Esophagus muscularis mucosa (tissue), 4 donors: ENCODE results near the gene KIF19. TPM values are rescaled to one million over a fixed set of nuclear protein-coding genes. Genes with fewer than 3 reads are reported as not detected.

ENCODE experiments used
- DNase-seq: peaks from one replicate; pipeline ENCODE4 v3.0.0-alpha.2; 2017; ENCODE audit errors: extremely low spot score
- H3K27ac ChIP-seq, 4 donors: fragments of 200-600 bp; sonication (generic); replicated peaks in 1 of 4; 1 replicate in 3 of 4; 2 replicates in 1 of 4; pipeline ENCODE4 v1.5.1; 2016 to 2019; ENCODE audit warnings: mild to moderate bottlenecking in 1 of 4
- H3K27me3 ChIP-seq, 4 donors: fragments of 200-600 bp; sonication (generic); one replicate each; pipeline versions ENCODE4 v1.5.1 to v1.6.0; 2016 to 2019
- H3K36me3 ChIP-seq, 4 donors: fragments of 200-600 bp; sonication (generic); one replicate each; pipeline ENCODE4 v1.5.1; 2016 to 2019
- H3K4me1 ChIP-seq, 4 donors: fragments of 200-600 bp; sonication (generic); one replicate each; pipeline ENCODE4 v1.5.1; 2016 to 2019
- H3K4me3 ChIP-seq, 4 donors: fragments of 200-600 bp; sonication (generic); 1 replicate in 2 of 4; 2 replicates in 2 of 4; pipeline ENCODE4 v1.5.1; 2016 to 2019; ENCODE audit warnings: mild to moderate bottlenecking in 4 of 4, moderate library complexity in 1 of 4
- H3K9me3 ChIP-seq, 4 donors: fragments of 200-600 bp; sonication (generic); 1 replicate in 3 of 4; 2 replicates in 1 of 4; pipeline ENCODE4 v1.5.1; 2016 to 2019
- EP300 ChIP-seq: sonication (generic); formaldehyde crosslinking; IDR thresholded peaks from one replicate; pipeline ENCODE4 v1.6.1; 2017; ENCODE audit warnings: antibody characterized with exemption
- POLR2A ChIP-seq: fragments of 450-650 bp; IDR thresholded peaks from one replicate; pipeline ENCODE4 v1.6.1; 2017; ENCODE audit warnings: antibody characterized with exemption, moderate library complexity, mild to moderate bottlenecking, low read depth
- POLR2AphosphoS5 ChIP-seq, 2 donors: sonication (generic); formaldehyde crosslinking; IDR thresholded peaks; one replicate each; pipeline ENCODE4 v1.6.1; 2017; ENCODE audit warnings: antibody characterized with exemption in 2 of 2
- WGBS: methylation state at CpG from one replicate; pipeline ENCODE4 v1.1.5; 2018; 5-methylcytosine and 5-hydroxymethylcytosine counted together
- intact Hi-C: fragments of 100-400 bp; cut with DNase I; formaldehyde crosslinking; loops from one replicate; pipeline ENCODE4 v1.15.1; 2023
- total RNA-seq, 4 donors: library from RNA; depleted of rRNA; stranded (reverse); fragments of >200 nt; gene quantifications; one replicate each; pipeline versions ENCODE4 v1.1.0 to v1.2.1, GENCODE V29; 2016
- TF ChIP-seq, protein P1 (sequence below), 3 experiments: fragments of 200-600 bp in 2 of 3; fragments of 450-650 bp in 1 of 3; sonication (generic) in 2 of 3; IDR thresholded peaks; one replicate each; pipeline ENCODE4 v1.5.1; 2017 to 2019; ENCODE audit warnings: antibody characterized with exemption in 3 of 3, mild to moderate bottlenecking in 2 of 3, moderate library complexity in 1 of 3

Gene KIF19
- total RNA-seq, 4 donors from 2014 or later = under 0.01 to 3.8 (median 1.3) TPM

- Histone ChIP-seq H3K27me3 (no peaks in the 10 kb centered on the region), H3K36me3 (no peaks in the 10 kb centered on the region), H3K9me3 (no peaks in the 10 kb centered on the region), H3K4me1 (peaks cover 16 to 20% (median 18%) of the 10 kb centered on the region in 4 donors), H3K4me3 (no peak overlapping the region), H3K27ac (peak overlapping the region in 1 of 4 donors; percentile 31)
- DNase-seq = no peak
- intact Hi-C loops = loop anchor here (5.0 kb wide), 1 partner anchor 46 kb away; no protein-coding TSS in a partner anchor
- 83% methylated on average over 15 of the region's 15 CpGs for whole genome bisulfite sequencing
- no peak for TF ChIP-seq EP300
- TF ChIP-seq, protein P1, sequence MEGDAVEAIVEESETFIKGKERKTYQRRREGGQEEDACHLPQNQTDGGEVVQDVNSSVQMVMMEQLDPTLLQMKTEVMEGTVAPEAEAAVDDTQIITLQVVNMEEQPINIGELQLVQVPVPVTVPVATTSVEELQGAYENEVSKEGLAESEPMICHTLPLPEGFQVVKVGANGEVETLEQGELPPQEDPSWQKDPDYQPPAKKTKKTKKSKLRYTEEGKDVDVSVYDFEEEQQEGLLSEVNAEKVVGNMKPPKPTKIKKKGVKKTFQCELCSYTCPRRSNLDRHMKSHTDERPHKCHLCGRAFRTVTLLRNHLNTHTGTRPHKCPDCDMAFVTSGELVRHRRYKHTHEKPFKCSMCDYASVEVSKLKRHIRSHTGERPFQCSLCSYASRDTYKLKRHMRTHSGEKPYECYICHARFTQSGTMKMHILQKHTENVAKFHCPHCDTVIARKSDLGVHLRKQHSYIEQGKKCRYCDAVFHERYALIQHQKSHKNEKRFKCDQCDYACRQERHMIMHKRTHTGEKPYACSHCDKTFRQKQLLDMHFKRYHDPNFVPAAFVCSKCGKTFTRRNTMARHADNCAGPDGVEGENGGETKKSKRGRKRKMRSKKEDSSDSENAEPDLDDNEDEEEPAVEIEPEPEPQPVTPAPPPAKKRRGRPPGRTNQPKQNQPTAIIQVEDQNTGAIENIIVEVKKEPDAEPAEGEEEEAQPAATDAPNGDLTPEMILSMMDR (IDR thresholded peaks at IDR 0.05) = no peak
- TF ChIP-seq POLR2AphosphoS5 (IDR thresholded peaks at IDR 0.05) = no peak
- no peak for TF ChIP-seq POLR2A
These were observed 55.2 kb downstream of the KIF19 start for GRCh38 chr17:74380959-74381808.

- intact Hi-C loops = loop anchor here (5.0 kb wide), 1 partner anchor 44 kb away; no protein-coding TSS in a partner anchor
These were observed 57.1 kb downstream of the KIF19 start for GRCh38 chr17:74383141-74383540.

DNA sequence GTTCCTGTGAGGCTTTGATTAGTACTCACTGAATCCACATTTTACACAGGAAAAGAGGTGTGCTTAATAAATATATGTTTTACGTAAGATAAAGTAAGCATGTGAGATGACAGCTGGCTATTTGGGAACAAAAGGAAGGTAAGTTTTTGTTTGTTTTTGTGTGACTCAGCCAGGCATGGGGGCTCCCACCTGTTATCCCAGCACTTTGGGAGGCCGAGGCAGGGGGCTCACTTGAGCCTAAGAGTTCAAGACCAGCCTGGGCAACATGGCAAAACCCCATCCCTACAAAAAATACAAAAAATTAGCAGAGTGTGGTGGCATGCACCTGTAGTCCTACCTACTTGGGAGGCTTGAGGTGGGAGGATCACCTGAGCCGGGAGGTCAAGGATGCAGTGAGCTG is 59.2 kb downstream of the KIF19 start:
- no peaks in the 10 kb centered on the region for H3K27me3 ChIP-seq
- intact Hi-C loops = no loop called here
- TF ChIP-seq POLR2A (no peak), EP300 (no peak), POLR2AphosphoS5 (IDR thresholded peaks at IDR 0.05) (no peak)
- TF ChIP-seq, protein P1 (IDR thresholded peaks at IDR 0.05) = no peak
- WGBS = 91% methylated on average over 3 of the region's 3 CpGs
- H3K4me3 ChIP-seq = no peak overlapping the region
- no peak for DNase-seq
- H3K36me3 ChIP-seq = no peaks in the 10 kb centered on the region
- H3K9me3 ChIP-seq = no peaks in the 10 kb centered on the region
- no peak overlapping the region for H3K27ac ChIP-seq
- H3K4me1 ChIP-seq = peaks cover 4 to 17% (median 10%) of the 10 kb centered on the region in 4 donors

More at GRCh38 chr17:74383141-74383540, 57.1 kb downstream of the KIF19 start:
- 91% methylated on average over 4 of the region's 5 CpGs for WGBS
- Histone ChIP-seq H3K36me3 (no peaks in the 10 kb centered on the region), H3K27ac (no peak overlapping the region), H3K27me3 (no peaks in the 10 kb centered on the region), H3K9me3 (no peaks in the 10 kb centered on the region), H3K4me1 (peaks cover 16 to 30% (median 23%) of the 10 kb centered on the region in 4 donors), H3K4me3 (no peak overlapping the region)
- DNase-seq = no peak
- TF ChIP-seq EP300 (no peak), POLR2A (no peak), POLR2AphosphoS5 (IDR thresholded peaks at IDR 0.05) (no peak)
- TF ChIP-seq, protein P1 (IDR thresholded peaks at IDR 0.05) = no peak

- intact Hi-C loops = no loop called here
- TF ChIP-seq POLR2AphosphoS5 (IDR thresholded peaks at IDR 0.05) (no peak), EP300 (no peak), POLR2A (no peak)
- TF ChIP-seq, protein P1 (IDR thresholded peaks at IDR 0.05) = no peak
- Histone ChIP-seq H3K4me3 (no peak overlapping the region), H3K9me3 (no peaks in the 10 kb centered on the region), H3K4me1 (peaks cover 0 to 14% (median 5%) of the 10 kb centered on the region in 4 donors), H3K27ac (no peak overlapping the region), H3K36me3 (no peaks in the 10 kb centered on the region), H3K27me3 (no peaks in the 10 kb centered on the region)
- 36% methylated on average over 8 of the region's 8 CpGs for WGBS
- no peak for DNase-seq
These were observed 60.4 kb downstream of the KIF19 start for GRCh38 chr17:74386386-74386785.
